CD4-positive, alpha-beta T cell treated with Interleukin-12 subunit alpha and Interleukin-12 subunit beta, for 1 hour (primary cell): ENCODE results near the gene TGFBR3L.
"Not testable (repeated sequence)": the region's sequence is repeated elsewhere in the genome, so short reads cannot be mapped to it uniquely, and the experiment has no call there.

Source experiments
- DNase-seq: peaks from one replicate; pipeline ENCODE4 v3.0.0-alpha.2; 2020

TGFBR3L gene

GRCh38 chr19:7918615-7919421 is 4.2 kb downstream of the TGFBR3L start:
- no peak for DNase-seq

DNA sequence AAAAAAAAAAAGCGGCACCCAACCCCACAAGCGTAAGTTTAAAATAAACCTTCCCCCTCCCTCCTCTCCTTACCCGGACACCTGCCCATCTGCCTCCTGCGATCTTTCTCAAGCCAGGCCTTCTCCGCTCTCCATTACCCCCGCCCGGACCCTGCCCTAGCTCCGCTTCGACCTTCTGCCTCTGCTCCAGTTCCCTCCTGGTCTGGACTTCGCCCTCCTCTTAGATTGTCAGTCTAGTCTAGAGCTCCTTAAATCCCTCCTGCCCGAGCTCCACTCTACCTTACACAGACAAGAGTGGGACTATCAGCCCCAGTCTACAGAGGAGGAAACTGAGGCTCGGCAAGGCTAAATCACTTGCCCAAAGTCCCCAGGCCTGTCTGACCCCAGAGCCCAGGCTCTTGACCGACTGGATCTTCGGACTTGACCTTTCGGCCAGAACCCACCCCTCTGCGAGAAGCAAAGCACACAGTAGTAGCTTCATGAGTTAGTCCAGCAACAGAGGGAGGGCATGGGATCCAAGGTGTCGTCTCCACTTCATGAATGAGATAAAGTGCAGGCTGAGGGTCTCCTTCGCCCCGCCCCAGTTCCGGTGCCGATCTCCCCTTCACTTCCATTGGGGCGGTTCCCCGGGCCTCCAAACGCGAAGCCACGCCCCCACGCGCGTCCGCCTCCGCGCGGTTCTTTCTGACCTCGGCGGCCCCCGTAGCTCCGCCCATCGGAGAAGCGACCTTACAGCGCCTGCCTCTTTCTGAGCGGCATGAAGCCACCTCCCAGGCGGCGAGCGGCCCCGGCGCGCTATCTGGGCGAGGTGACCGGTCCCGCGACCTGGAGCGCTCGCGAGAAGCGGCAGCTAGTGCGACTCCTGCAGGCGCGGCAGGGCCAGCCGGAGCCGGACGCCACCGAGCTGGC is 5.2 kb downstream of the TGFBR3L start, which contains the start of gene SNAPC2:
SNAPC2 (plus strand) TSS at position 729 of the 909 bp plus-strand sequence; CDS start at position 758, 29 bp downstream.
- peak; percentile 97 for DNase-seq

DNA sequence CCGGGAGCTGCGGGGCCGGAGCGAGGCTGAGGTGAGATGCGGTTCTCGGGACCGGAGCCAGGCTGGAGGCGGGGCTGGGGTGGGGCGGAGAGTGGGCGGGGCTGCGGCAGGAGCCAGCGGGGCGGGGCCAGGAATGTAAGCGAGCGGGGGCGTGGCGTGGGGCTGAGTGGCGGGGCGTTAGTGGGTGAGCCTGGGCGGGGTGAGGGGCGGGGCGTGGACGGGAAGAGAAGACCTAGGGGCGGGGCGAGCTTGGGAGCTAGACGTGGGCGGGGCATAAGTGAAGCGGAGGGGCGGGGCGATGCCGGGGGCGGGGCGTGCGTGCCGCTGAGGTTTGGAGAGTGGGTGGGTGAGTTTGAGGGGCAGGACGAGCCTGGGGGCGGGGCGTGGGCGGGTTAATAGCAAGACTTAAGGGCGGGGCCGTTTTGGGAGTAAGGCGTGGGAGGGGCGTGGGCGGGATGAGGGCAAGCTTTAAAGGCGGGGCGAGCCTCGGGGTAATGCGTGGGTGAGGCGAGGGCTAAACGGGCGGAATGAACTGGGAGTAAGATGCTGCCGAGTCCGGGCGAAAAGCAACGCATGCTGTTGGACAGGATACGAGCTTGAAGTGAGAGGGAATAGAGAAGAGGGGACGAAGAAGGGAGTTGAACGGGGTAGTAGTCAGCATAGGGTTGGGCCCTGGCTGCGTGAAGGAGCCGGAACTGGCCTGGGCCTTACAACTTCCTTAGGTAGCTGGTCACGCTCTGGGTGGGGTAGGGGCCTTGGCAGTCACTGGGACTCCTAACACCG is 6.1 kb downstream of the TGFBR3L start:
- peak; percentile 99 for DNase-seq

- DNase-seq, result no peak
These were observed 6.8 kb downstream of the TGFBR3L start for GRCh38 chr19:7921302-7921966.

DNA sequence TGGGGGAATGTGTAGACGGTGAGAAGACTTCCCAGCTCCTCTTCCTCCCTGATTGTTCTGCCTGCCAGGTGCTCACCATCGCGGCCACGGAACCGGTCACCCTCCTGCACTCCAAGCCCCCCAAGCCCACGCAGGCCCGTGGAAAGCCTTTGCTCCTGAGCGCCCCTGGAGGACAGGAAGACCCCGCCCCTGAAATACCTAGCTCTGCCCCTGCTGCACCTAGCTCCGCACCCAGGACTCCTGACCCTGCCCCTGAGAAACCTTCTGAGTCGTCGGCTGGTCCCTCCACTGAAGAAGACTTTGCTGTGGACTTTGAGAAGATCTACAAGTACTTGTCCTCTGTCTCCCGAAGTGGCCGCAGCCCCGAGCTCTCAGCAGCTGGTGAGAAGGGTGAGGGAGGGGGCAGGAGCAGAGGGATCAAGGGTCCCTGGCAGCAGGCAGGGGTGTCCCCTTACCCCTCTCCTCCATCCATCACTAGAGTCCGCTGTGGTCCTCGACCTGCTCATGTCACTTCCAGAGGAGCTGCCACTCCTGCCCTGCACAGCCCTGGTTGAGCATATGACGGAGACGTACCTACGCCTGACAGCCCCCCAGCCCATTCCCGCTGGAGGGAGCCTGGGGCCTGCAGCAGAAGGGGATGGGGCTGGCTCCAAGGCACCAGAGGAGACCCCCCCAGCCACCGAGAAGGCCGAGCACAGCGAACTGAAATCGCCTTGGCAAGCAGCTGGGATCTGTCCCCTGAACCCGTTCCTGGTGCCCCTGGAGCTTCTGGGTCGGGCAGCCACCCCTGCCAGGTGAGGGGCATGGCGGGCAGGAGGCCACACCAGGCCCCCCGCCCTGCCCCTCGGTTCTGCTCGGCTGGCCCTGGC is 7.6 kb downstream of the TGFBR3L start:
- DNase-seq, result no peak

GRCh38 chr19:7922836-7923195 is 8.2 kb downstream of the TGFBR3L start:
- DNase-seq, result no peak

DNA sequence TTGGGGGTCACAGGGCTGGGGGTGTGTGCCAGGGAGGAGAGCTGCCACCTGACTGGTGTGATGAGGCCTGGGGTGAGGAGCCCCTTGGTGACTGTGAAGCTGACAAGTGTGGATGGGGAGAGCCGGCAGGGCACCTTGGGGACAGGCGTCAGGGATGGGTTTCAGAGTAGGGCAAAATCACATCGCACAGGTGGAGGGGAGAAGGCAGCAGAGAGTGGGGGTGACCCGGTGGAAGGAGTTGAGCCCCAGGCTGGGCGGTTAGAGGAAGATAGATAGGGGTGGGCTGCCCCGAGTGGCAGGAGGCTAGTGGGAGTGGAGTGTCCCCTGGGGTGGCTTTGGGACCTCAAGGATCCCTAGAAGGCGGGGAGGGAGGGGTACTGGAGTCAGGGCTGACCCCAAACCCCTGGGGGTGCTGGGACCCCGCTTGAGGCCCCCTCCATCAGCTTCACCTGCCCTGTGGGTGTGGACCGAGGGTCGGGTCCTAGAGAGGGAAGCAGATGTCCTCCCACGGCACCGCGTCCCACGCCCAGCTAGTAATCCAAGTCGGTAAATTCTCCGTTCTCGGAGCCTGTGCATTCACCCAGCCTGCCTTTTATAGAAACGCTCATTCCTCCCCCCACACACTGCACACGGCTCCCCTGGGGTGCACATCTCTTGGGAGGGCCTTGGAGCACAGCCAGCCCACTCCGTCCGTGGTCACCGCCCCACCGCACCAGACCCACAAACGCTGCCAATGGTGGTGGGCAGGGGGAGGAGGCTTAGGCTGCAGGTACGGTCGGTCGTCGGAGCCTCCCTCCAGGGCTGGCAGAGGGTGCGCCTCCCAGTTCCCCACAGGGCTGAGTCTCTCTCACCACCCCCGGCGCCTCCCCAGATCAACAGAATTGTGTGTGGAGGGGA is 8.9 kb downstream of the TGFBR3L start:
- DNase-seq, result no peak

DNA sequence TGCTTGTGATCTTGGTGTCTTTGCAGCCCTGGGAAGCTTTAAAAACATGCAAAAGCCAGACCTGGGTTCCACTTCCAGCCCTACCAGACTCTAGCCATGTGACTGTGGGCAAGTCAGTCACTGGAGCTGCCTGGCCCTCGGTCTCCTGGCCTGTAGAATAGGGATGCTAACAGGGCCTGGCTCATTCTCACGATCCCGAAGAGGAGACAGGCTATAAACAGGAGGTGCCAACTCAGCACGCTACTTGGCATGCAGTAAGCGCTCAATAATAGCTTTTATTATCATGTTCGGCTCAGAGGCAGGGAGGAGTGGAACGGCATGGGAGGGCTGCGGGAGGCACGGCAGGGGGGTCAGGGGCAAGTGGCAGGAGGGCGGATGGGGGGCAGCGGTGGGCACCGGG is 9.6 kb downstream of the TGFBR3L start:
- no peak for DNase-seq

- DNase-seq, result no peak
These were observed 10.1 kb downstream of the TGFBR3L start for GRCh38 chr19:7924651-7925170.

- peak; percentile 78 for DNase-seq
These were observed 10.7 kb downstream of the TGFBR3L start for GRCh38 chr19:7925171-7925851.

- peak; percentile 84 for DNase-seq
These were observed 11.5 kb downstream of the TGFBR3L start, which contains the start of gene CTXN1 for GRCh38 chr19:7926021-7926726. Gene CTXN1, minus strand, starts transcription at chr19:7926135. Its CDS starts 597 bp downstream, at chr19:7925538.

DNA sequence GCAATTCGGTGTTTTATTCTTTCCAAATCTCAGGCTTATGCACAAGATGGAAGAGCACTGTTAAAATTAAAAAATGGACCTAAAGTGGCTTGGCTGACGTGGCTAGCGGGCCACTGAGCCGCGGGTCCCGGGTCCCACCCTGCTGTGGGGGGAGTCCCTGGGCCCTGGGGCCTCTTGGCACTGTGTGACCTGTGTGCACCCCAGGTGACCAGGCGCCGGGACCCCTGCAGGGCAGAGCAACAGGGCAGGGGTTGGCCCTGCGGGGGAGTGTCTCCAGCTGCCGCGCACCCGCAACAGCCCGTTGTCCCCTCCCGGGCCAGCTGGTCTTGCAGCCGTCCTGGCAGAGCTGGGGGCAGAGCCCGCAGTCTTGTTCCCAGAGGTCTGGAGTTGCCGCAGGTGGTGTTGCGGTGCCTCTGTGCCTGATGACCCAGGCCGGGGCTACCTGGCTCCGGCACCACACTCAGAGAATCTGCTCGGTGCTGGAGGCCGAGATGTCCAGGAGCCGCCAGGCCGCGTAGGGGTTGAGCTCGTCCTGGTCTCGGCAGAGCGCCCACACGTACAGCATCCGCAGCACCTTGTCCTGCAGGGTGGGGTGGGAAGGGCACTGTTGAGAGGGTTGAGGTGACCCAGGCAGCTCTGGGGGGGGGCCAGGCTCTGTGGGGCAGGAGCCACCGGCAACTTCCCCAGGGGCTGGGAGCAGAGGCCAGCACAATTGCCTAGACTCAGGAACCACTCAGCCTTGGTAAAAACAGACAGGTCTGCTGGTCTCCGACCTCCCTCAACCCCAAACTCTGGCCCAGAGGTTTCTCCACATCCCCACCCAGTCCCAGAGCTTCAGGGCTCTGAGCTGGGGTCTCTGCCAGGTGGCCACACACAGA is 12.3 kb downstream of the TGFBR3L start:
- DNase-seq, result no peak

DNA sequence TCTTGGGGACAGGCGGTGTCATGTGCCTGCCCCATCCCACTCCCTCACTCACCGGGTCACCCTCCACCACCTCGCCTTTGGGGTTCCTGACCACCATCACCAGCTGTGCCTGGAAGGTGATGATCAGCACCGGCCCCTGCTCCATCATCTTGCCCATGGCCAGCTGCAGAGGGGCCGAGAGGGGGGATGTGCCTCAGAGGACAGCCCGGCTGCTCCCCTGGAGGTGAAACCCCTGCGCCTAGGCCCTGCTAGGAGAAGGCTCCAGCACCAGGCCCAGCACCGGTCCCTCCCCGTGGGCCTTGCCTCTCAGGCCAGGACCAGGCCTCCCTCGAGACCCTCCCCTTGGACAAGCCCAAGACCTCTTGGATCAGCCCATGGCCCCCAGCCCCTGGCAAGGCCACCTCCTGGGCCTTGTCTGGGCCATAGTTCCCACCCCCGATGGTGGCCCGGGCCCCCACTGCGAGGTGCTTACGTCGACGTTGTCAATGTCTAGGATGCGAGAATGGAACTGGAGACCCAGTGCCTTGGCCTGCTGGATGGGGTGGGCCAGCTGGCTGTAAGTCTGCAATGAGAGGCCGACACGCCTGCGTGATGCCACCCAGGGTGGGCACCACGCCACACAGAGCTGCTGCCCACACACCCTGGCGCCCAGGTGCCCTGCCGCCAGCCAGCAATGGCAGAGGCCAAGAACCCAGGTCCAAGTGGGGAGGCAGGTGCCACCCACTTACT is 13.1 kb downstream of the TGFBR3L start:
- no peak for DNase-seq

- no peak for DNase-seq
These were observed 13.7 kb downstream of the TGFBR3L start for GRCh38 chr19:7928334-7928706.

DNA sequence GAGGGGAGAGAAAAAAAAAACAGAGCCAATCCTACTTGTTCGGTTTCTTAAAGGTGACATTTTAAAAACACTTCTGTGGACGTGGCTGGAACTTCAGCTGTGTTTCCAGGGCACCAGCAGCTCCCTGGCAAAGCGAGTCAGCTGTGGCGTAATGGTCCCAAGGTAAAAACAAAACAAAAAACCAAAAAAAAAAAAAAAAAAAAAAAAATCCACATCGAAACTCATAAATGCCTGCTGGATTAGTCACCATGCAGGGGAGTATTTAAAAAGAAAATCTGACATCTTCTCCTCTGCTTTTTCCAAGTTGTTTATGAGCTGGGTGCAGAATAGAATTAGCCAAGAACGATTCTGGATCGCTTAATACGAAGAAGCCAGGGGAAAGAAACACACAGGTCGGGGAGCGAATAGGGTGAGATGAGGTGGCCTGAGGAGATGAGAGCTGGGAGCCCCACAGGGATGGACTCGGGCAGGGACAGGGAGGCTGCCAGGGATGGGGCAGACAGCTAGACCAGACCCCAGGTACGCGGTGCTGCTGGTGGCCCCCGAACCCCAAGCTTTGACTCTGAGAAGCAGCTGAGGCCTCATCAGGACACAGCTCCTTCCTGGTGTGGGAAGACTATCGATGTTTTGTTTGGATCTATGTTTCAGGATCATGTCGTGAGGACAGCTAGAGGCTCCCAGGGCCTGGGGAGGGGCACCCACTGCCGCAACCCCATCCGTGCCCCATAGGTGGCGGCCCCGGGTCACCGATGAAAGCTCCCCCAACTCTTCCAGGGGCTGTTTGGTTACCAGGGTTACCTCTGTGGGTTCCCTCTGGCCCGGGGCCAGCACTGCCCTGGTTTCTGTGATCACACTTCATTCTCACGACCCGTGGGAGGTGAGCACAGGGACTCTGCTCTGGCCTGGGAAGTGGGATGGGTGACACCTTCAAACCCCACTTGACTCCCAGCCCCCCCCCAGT is 14.4 kb downstream of the TGFBR3L start:
- DNase-seq, result peak; percentile 79

DNA sequence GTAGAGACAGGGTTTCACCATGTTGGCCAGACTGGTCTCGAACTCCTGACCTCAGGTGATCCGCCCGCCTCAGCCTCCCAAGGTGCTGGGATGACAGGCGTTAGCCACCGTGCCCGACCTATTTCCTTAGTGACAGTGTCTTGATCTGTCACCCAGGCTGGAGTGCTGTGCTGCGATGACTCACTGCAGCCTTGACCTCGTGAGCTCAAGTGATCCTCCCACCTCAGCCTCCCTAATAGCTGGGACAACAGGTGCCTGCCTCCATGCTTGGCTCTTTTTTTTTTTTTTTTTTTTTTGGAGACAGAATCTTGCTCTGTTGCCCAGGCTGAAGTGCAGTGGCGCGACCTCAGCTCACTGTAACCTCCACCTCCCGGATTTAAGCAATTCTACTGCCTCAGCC is 15.4 kb downstream of the TGFBR3L start:
- not testable (repeated sequence) for DNase-seq
